HuH-7.5 (cell line): ENCODE results near the gene NPDC1.
"Not testable (repeated sequence)": the region's sequence is repeated elsewhere in the genome, so short reads cannot be mapped to it uniquely, and the experiment has no call there.

Source experiments
- DNase-seq: peaks from one replicate; pipeline ENCODE4 v3.0.0; 2011; ENCODE audit warnings: low spot score

NPDC1 gene

DNA sequence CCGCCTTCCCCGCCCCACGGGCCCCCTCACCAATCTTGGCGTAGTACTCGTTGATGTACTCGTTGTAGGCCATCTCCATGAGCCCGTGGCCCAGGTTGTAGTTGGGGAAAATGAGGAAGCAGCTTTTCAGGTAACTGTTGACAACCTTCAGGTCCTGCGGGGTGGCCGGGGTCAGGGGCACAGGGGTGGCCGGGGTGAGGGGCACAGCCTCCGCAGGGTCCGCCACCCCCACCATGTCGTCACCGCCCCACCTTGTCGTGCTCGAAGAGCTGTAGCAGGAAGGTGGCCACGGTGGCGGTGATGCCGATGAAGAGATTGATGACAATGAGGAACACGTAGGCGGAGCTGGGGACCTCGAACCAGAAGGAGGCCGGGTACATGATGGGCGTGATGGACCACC, 34.8 kb downstream of the NPDC1 start:
- DNase-seq = no peak

DNA sequence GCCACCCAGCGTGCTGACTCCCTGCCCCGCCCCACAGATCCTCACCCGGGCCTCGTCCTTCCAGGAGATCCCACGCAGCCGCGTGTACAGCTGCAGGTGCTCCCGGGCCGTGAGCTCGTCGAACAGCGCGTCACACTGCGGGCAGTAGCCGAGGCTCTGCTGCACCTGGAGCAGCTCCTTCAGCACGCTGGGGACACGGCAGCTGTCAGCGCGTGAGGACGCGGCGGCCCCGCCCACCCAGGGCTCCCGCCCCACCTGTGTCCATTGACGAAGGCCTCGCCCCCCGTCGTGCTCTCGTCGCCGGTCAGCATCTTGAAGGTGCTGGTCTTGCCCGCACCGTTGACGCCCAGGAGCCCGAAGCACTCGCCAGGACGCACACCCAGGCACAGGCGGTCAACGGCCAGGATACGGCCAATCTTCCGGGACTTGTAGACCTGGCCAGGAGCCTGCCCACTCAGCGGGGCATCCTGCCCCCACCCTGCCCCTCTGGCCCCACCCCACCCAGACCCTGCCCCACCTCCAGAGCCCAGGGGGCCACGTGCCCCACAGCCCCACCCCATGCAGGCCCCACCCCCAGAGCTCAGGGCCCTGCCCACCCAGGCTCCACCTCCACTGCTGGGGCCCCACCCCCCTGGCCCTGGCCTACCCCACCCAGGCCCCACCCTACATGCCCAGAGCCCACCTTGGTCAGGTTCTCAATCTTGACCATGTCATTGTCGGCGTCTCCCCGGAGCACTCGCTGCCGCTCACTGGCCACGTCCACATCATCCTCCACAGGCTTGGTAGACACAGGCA, 35.8 kb downstream of the NPDC1 start:
- DNase-seq = no peak

DNA sequence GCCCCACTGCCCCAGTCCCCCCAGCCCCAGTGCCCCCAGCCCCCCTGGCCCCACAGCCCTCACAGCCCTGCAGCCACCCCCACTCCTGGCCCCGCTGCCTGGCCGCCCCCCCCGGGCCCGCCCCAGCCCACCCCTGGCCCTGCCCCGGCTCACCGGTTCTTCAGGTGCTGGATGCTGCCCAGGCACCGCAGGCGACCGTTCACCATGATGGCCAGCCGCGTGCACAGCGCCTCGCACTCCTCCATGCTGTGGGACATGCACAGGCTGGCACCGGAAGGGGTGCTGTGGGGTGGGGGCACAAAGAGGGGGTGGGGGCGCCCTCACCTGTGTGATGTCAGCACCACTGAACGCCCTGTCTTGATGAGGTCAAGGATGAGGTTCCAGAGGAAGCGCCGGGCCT, 36.8 kb downstream of the NPDC1 start:
- no peak for DNase-seq

DNA sequence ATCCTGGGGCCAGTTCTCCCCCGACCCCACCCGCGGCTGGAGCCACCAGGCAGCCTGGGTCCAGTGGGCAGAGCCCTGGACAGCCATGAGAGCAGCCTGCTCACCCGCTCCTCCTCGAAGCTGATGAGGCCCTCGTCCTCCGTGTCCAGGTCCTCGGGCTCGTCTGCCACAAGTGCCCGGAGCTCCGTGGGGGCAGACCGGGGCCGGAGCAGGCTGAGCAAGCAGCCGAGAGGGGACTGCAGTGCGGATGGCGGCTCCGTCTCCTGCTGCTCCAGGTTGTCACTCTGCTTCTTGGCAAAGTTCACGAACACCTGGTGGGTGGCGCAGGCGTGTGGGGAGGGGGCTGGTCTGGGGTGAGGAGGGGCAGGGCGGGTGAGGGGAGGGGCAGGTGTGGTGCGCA, 37.7 kb downstream of the NPDC1 start:
- no peak for DNase-seq

DNA sequence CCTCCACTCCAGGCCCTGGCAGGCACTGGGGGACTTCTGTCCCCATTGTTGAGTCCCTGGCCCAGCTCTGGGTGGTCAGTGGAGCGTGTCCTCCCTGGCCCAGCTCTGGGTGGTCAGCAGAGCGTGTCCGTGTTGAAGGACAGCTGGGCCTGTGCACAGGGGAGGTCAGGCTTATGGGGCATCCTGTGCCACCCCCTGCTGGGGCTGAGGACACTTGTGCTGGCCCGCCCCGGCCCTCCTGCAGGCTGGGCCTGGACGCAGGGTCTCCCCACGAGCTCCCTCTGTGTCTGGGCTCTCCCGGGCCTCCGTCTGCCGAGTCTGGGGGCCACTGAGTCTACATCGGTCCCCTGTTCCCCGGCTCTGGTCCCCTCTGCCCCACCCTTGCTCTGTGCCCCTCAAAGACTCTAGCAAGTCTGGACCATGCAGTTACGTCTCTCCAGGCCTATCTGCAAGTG, 38.1 kb downstream of the NPDC1 start:
- DNase-seq = no peak

DNA sequence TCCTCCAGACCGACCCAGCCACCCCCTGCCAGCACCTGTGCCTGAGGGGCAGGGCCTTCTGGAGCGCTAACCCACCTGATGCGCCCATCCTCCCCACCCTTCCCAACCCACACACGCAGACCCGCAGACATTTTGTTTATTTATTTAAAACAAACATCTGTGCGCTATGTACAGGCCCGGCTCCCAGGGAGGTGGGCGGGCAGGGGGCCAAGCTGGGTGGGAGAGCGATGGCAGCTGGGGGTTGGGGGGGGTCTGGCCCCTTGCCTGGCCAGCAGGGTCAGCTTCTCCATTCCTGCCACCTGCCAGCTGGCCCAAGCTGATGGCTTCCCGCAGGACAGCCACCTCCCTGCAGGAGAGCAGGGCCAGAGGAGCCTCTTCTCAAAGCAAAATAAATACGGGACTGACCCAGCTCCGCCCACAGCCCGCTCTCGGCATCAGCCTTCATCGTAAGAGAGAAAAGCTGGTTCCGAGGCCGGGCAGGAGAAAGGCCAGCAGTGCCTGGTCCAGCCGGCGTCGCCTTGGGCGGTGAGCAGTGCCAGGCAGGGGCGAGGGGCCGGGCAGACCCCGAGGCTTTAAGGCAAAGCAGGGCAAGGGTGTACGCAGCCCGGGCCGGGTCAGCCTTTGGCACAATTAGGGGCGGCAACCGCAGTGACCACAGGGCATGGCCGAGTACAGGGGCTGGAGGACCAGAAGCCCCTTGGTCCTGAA, 38.7 kb downstream of the NPDC1 start:
- no peak for DNase-seq

DNA sequence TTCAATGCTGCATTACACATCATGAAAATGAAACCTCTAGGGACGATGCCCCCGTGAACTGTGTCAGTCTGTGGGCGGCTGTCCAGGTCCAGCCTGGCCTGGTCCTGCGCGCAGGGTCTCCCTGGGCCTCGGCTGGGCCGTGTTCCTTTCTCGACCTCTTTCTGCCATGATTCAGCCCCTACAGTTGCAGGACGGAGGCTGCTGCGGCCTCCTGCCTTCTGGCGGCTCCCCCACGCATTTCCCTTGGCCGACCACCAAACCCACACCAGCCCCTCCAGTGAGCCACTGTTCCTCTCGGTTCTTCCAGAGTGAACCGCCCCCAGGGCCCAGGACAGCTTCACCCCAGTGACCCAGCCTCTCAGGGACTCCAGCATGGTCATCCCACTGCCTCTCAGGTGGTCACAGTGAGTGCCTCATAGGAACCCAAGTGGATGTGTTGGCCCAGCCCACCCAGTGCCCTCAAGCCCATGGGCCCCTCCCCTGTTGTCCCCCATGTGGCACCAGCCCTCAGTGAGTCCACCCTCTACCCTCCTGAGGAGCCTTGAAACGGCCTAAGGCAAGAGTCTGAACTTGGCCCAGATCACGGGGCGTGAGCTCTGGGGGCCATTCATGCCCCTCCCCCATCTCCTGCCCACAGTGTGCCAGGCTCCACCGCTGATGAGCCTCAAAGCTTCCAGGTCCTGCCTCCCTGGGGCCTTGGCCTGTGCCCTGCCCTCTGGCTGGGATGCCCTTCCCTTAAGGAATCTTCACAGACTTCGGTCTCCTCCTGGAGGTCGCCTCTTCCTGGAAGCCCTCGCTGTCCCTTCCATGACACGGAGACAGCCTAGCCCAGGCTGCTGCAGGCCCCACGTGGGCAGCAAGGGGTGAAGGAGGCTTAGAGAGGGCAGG, 39.6 kb downstream of the NPDC1 start:
- DNase-seq = no peak

DNA sequence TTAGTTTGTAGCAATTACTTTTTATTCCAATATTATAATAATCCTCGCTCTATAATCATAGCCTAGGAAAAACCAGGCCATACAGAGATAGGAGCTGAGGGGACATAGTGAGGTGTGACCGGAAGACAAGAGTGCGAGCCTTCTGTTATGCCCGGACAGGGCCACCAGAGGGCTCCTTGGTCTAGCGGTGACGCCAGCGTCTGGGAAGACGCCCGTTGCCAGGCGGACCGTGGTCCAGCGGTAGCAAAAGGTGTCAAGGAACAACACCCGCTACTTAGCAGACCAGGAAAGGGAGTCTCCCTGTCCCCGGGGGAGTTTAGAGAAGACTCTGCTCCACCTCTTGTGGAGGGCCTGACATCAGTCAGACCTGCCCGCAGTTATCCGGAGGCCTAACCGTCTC, 41.7 kb downstream of the NPDC1 start:
- DNase-seq = not testable (repeated sequence)

DNA sequence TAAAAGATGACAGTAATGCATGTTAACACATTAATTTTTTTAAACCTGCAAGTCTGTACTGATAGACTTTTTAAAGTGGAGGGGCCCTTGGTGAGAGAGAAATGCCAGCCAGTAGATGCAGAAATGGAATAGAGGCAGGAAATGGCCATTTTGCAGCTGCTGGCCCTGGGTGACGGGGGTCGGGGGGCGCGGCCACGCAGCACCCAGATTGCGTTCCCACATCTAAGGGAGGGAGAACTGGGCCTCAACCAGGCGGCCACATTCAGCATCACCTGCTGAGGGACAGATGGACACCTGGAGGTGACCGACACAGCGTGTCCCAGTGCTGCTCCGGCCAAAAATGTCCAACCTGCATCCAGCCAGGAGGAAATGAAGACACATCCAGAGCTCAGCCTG, 43.3 kb downstream of the NPDC1 start:
- no peak for DNase-seq

DNA sequence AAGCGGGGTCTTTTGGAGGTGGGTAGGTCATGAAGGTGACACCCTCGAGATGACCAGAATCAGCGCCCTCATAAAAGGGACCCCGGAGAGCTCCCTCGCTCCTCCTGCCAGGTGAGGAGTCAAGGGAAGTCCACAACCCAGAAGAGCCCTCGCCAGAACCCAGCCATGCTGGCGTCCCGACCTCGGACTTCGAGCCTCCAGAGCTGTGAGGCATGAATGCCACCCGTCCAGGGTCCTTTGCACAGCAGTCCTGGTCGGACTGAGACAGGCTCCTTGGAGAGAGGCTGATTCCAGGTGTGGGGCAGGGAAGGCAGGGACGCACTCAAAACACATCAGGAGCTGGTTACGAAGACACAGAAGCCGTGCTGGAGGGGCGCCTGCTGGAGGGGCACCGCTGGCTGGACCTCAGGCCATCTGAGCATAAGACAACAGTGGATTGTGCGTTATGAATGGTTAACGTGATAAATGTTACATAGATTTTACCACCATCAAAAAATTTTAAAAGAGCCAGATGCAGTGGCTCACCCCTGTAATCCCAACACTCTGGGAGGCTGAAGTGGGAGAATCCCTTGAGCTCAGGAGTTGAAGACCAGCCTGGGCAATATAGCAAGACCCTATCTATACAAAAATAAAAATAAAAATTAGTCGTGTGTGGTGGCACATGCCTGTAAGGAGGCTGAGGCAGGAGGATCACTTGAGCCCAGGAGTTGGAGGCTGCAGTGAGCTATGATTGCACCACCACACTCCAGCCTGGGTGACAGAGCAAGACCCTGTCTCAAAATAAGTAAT, 43.9 kb downstream of the NPDC1 start:
- DNase-seq = no peak

DNA sequence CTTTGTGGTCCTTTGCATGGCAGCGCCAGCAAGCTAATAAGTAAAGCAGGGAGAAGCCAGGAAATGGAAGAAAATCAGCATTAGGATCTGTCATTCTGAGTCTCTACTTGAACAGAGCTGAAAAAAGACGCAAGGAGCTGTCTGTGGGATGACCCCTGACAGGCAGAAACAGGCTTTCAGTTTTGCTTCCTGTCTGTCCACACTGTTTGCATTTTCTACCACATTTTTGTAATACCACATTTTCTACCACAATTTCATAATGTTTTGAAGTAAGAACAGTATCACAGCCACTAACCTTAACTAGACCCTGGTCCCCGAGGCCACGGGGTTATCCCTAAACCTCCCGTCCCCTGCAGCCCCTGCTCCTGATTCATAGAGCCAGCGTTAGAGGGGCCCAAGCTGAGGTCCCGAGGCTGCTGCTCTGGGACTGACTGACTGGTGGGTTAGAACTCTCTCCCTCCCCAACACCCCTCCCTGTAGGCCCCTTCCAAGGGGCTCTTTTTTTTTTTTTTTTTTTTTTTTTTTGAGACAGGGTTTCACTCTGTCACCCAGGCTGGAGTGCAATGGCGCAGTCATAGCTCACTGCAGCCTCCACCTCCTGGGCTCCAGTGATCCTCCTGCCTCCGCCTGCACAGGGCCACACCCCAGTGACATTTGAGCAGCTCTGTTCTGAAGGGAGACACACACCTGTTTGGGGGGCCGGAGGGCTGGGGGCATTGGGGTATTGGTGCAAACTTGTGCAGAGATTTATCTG, 45.6 kb downstream of the NPDC1 start:
- DNase-seq = no peak

DNA sequence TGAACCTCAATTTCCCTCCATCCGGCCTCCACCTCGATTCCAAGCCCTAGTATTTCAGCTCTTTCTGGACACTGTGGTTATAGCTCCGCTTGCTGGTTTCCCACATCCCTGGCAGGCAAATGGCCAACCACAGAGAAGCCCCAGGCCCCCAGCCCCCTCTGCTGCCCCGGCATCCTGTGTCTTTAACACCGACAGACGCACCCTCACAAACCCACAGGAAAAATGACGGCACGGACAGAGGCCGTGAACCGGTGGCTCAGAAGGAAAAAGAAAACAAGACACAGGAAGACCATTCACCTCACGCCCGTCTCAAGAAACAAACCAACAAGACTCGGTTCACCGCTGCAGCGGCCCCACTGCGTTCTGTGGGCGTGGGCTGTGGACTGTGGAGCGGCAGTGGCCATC, 48.1 kb downstream of the NPDC1 start:
- no peak for DNase-seq

DNA sequence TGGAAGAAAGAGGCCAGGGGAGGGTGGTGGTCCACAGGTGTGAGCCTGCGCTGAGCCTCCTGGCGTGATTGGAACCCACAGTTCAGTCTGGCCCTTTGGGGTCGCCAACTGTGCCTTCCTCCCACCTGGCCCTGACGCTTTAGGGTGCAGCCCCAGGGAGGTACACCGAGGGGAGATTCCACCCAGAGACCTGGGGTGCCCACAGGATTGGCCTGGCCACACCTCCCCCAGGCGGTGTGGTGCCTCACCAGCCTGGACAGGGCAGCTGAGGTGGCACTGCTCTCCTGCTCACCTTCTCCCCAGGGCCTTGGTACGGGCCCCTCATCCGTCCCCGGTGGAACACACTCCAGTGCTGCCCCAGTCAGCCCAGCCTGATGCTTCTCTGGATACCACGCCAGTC, 48.6 kb downstream of the NPDC1 start:
- no peak for DNase-seq

DNA sequence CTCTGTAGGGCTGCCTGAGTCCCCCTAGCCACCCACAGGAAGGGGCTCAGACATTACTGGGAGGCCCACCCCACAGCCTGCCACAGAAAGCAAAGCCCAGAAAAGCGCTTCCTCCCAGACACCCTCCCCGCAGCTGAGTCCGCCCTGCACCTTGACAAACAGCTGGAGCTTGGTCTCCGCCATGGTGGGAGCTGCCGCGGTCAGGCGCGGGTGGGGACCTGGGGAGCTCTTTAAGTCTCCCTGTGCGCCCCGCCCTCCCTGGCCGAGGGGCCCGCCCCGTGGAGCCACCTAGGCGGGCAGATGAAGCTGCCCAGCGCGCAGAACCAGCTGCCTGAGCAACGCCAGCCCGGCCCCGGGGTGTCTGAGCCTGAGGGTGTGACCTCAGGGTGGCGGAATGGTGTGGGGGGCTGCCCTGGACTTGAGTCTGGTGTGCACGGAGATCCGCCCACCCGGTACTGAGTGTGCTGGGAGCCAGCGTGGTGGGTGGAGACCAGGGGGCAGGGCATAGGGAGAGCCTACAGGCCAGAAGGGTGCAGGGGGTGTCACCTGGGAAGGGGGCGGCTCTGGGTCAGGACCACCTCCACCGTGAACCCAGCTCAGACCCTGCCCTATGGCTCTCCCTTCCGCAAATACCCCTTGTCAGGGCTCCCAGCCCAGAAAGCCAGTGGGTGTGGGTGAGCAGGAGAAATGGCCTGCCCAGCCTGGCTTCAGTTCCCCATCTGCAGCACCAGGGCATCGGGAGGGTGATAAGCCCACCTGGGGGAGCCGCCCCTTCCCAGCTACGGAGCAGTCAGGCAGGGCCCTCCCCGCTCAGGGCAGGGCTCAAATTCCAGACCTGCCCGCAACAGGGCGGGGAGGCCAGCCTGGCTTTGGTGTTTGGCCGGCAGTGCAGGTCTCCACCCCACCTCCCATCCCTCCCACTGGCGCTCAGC, 49.4 kb downstream of the NPDC1 start, which contains the start of gene CLIC3:
Gene CLIC3, minus strand, starts transcription at position 208 of the 932 bp plus-strand sequence. Its CDS starts 25 bp downstream, at position 183.
- DNase-seq = peak; percentile 87

DNA sequence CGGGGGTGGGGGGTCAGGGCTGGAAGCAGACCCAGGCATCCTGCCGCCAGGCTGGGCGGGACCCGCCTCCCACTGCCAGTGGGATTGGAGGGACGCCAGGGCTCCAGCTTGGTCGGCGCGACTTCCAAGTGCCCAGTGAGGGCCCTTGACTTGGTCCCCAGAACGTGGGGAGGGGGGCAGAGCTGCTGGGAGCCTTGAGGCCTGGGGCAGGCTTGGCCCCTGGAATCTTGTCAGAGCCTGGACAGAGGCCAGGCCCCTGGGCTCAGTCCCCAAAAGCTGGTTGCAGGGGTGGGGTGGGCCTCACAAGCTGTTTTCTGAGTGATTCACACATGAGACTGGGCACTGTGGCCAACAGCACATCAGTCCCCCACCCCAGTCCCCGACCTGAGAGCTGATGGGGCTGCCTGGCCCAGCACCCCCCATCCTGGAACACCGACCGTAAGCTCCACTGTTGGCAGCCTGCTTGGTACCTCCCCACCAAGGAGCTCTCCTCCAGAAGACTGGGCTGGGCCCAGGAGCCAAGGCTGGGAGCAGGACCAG, 50.1 kb downstream of the NPDC1 start:
- no peak for DNase-seq

DNA sequence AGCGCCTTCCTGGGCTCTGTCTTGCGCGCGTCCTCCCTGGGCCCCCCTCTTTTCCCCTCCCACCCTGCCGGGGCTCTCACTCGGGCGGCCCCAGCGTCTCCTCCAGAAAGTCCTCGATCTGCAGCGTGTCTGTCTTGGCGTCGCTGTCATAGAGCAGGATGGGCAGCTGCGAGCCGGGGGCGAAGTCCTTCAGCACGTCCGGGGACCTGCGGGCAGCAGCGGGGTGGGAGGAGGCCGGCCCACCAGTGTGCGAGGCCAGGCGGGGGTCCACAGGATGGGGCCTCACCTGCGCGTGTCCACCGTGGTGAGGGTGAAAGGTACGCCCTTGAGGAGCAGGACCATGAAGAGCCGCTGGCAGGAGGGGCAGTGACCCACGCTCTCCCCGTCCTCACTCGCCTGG, 50.6 kb downstream of the NPDC1 start:
- DNase-seq = no peak

DNA sequence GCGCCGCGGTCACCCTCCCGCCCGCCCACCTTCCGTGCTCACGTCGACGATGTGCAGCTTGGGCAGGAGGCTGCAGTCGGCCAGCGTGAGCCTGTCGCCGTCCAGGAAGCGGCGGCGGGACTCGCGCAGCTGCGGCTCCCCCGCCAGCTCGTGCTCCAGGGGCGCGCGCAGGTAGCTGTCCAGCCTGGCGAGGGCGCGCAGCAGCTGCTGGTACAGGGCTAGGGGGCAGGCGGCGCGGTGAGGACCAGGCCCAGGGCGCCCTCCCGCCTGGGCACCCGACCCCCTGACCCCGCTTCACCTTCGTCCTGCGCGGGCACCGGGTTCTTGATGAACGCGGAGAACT, 51.1 kb downstream of the NPDC1 start:
- DNase-seq = no peak

DNA sequence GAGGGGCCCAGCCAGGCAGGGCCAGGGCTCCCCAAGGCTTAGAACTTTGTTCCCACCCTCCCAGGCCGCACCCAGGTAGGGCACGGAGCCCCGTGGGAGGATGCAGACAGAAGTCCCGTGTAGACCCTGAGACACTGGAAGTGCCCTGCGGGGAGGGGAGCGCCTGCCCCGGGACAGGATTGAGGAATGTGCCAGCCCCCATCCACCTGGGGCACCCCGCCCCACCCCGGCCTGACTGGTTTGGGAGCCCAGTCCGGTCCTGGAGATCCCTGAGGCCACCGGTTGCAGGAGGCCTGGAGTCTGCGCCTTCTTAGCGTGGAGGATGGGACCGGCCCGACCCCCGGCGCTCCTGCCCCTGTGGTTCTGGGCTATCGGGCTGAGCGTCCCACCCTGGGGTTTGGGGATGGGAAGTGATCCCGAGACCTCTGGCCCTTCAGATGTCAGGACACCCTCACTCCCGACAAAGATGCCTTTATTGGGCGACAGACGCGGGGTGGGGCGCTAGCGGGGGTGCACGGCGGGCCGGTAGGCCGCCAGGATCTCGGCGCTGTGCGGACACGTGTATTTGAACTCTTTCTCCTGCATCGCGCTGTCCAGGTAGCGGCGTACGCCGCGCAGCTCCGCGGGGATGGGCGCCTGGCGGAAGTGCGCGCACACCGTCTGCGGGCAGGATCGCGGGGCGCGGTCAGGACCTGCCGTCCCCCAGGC, 51.6 kb downstream of the NPDC1 start:
- no peak for DNase-seq

DNA sequence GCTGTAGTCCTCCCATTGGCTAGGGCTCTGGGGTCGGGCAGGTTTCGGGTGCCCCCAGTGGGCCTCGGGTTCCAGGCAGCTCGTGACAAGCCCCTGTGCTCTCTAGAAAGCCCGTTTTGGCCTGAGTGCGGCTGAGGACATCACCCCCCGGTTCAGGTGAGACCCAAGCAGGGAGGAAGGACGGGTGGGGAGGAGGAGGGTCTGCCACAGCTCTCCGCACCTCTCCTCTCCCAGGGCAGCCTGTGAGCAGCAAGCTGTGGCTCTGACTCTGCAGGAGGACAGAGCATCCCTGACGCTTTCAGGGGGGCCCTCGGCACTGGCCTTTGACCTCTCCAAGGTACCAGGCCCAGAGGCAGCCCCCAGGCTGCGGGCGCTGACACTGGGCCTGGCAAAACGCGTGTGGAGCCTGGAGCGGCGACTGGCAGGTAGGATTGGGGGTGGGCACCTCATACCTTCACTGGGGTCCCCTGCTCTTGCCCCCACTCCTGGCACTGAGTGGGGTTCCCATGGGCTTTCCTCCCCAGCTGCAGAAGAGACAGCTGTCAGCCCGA, 53.1 kb downstream of the NPDC1 start:
- no peak for DNase-seq
